Nucleus accumbens (tissue), 56 donors: ENCODE results near the gene REPS2.
A peak's percentile ranks its signal among the peaks of the same experiment; 100 is the strongest.
"Not testable (repeated sequence)": the region's sequence is repeated elsewhere in the genome, so short reads cannot be mapped to it uniquely, and the experiment has no call there.

Experiments used
- DNase-seq, 56 donors: peaks; one replicate each; lab custom pipeline; 2025; lab: John Stamatoyannopoulos, UW

Gene REPS2

DNA sequence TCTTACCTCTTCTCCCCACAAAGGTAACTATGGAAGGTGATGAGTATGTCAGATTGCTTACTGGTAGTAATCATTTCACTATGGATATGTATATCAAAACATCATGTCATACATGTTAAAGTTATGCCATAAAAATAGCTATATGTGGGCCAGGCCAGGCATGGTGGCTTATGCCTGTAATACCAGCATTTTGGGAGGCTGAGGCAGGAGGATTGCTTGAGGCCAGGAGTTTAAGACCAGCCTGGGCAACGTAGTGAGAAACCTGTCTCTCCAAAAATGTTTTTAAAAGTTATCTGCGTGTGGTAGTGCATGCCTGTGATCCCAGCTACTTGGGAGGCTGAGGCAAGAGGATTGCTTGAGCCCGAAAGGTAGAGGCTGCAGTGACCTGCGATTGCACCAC lies 16.2 kb downstream of the REPS2 start:
- DNase-seq, result not testable (repeated sequence)

DNA sequence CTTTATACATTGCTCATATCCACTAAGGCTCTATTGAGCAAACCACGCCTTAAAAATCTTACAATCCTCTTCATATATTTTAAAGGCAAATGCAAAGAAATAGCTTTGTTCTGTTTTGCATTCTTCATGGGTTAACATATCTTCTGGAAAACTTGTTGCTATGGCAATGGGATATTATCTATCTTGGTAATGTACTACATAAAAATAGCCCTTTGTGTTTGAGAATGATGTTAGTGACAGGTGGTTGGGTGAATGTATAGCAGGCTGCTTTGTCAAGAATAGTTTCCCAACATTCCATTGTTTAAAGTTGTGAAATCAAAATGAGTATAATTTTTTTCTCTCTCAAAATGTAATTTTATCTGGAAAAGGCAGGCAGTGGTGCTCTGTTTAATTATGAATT lies 16.8 kb downstream of the REPS2 start:
- DNase-seq, result no peak

- DNase-seq, result not testable (repeated sequence)
Observed at GRCh38 chrX:16964976-16965375, 18.5 kb downstream of the REPS2 start.

DNA sequence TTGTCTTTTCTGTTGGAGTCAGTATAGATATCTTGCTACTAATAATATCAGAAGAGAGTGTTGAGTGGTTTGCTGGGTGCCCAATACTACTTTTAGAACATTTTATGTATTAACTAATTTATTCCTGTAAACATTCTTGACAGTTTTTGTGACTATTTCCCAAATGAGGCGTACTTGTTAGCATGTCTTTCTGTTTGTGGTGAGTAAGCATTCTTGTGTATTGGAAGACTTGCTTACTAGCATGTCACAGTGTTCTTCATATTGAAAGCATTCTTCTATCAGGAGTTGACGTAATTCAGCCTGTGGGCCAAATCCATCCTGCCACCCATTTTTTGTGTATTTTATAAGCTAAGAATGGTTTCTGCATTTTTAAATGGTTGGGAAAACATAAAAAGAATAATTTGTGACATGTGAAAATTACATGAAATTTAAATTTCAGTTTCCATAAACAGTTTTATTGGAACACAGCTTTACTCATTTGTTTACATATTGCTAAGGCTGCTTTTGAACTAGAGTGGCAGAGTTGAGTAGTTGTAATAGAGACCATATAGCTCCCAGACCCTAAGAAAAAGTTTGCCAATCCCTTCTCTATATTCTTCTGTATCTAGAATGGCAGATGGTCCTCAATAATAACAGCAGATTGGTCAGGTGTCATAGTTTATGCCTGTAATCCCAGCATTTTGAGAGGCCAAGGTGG lies 20.4 kb downstream of the REPS2 start:
- DNase-seq, result no peak

DNA sequence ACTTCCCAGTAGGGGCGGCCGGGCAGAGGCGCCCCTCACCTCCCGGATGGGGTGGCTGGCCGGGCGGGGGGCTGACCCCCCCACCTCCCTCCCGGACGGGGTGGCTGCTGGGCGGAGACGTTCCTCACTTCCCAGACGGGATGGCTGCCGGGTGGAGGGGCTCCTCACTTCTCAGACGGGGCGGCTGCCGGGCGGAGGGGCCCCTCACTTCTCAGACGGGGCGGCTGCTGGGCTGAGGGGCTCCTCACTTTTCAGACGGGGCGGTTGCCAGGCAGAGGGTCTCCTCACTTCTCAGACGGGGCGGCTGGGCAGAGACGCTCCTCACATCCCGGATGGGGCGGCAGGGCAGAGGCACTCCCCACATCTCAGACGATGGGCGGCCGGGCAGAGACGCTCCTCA lies 22.3 kb downstream of the REPS2 start:
- DNase-seq, result not testable (repeated sequence)

GRCh38 chrX:16970977-16971376 lies 24.5 kb downstream of the REPS2 start:
- no peak for DNase-seq

GRCh38 chrX:16971694-16972093 lies 25.2 kb downstream of the REPS2 start:
- no peak for DNase-seq

DNA sequence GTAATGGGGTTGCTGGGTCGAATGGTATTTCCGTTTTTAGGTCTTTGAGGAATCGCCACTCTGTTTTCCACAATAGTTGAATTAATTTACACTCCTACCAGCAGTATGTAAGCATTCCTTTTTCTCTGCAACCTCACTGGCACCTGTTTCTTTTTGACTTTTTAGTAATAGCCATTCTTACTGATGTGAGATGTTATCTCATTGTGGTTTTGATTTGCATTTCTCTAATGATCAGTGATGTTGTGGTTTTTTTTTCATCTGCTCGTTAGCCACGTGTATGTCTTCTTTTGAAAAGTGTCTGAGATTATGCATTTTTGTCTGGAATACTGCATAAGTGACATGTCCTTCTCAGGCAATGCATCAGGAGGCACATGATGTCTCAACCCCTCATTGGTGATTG lies 28.8 kb downstream of the REPS2 start:
- DNase-seq, result no peak

DNA sequence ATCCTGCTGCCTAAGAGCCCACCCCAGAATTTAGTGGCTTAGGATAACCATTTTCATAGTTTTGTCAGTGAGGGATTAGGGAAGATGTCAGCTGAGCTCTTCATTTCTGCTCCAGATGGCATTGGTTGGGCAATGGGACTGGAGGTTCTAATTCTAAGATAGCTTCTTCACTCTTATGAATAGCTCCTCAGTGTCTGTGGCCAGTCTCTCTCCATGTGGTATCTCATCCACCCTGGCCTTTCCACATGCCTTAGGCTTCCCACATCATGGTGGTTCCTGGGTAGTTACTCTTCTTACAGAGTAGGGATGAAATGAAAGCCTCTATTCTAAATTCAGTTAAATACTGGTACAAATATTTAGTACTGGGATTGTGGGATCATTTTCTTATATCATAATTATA lies 31.3 kb downstream of the REPS2 start:
- no peak for DNase-seq

DNA sequence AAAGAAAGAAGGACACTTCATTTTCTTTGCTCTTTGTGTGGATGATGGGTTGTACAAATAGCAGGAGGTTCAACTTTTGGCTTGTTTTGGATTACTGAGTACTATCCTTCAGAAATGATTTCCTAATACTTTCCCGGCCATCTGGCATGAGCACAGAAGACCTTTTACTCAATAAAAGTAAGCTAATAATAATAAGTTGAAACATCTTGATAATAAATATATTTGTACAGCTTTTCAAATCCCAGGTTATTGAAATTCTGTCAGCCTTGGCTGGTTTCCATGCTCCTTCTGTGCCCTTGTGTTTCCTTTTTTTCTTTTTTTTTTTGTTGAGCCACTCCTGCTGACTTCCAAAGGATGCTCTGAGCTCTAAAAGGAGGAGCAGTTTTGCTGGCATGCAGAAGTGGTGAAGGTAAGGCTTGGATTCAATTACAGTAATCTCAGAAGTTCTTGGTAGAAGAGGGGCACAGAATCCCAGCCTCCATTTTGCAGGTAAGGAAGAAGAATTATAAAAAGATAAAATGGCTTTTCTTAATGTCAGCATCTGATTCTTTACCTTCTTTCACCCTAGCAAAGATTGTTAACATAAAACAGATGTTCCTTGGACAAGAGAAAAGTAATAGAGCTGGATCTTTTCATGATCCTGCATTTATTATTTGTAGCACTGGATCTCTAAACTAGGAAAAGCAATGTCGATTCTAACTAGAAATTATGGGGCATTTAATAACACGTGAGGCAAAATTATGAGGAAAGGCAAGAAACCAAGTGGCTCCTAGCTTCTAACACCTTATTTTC lies 31.9 kb downstream of the REPS2 start:
- DNase-seq, result no peak

- DNase-seq, result no peak
Observed at GRCh38 chrX:16979226-16979625, 32.8 kb downstream of the REPS2 start.

DNA sequence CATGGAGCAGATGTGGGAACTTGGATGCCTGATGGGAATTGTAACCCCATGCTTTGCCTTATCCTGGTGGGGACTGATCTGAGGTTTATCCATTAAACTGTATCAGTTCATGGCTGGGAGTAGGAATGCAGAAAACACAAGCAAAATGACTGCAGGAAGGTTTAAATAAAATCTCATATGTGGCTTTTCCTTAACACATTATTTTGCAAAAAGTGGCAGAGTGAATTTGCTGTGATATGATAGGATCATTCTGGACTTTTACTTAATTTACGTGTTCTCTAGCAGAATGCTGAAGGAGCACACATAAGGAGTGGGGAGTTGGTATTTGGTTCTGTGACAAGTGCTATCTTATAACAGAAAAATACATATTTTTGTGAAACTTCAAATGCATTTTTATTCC lies 34.8 kb downstream of the REPS2 start:
- DNase-seq, result no peak

GRCh38 chrX:16981980-16982379 lies 35.5 kb downstream of the REPS2 start:
- DNase-seq, result no peak

- DNase-seq, result no peak
Observed at GRCh38 chrX:16983051-16983450, 36.6 kb downstream of the REPS2 start.

DNA sequence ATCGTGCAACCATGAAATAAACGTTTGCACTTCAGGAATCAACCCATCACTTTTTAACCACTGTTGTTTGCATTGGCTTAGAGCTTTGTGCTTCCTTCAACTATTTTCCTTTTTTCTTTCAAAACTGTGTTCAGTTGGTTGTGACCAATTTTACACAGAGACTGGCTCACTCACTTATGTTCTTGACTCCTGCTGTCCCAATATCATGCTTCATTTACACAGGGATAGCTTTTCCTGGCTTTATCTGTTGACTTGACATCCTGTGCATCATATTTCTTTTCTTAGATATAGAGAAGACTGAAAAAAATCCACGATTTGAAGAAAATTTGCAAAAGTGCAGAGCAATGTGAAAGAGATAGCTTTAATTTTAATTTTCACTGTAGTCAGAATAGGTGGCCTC lies 38.8 kb downstream of the REPS2 start:
- no peak for DNase-seq

- DNase-seq, result no peak
Observed at GRCh38 chrX:16986169-16986568, 39.7 kb downstream of the REPS2 start.

GRCh38 chrX:16989750-16990149 lies 43.3 kb downstream of the REPS2 start:
- no peak for DNase-seq

GRCh38 chrX:16990839-16991238 lies 44.4 kb downstream of the REPS2 start:
- peak in 7 of 56 donors; percentile 0 to 35 (median 7) for DNase-seq

- no peak for DNase-seq
Observed at GRCh38 chrX:16992445-16992844, 46.0 kb downstream of the REPS2 start.

GRCh38 chrX:16992951-16993350 lies 46.5 kb downstream of the REPS2 start:
- no peak for DNase-seq

- DNase-seq, result peak in 8 of 56 donors; percentile 0 to 21 (median 2)
Observed at GRCh38 chrX:16993791-16994318, 47.4 kb downstream of the REPS2 start.

GRCh38 chrX:16994736-16995135 lies 48.3 kb downstream of the REPS2 start:
- no peak for DNase-seq
